Measurements from ENCODE around the gene PSMC5. TPM values are rescaled to one million over a fixed set of nuclear protein-coding genes. Genes with fewer than 3 reads are reported as not detected.
"Not testable (repeated sequence)": the region's sequence is repeated elsewhere in the genome, so short reads cannot be mapped to it uniquely, and the experiment has no call there.

Gene PSMC5
- total RNA-seq, 2 donors from 2014 or later = 59.3 to 105 TPM

GRCh38 chr17:63842173-63842539 lies 14.9 kb downstream of the PSMC5 start:
- H3K4me1 ChIP-seq = peaks cover 3 to 52% of the 10 kb centered on the region in 2 donors
- peaks cover 3% of the 10 kb centered on the region for H3K36me3 ChIP-seq

GRCh38 chr17:63842540-63843386 lies 15.5 kb downstream of the PSMC5 start, which contains the start of gene SMARCD2:
Gene SMARCD2 (minus strand): TSS chr17:63842685. CDS start chr17:63842674, 11 bp downstream.
- peak; percentile 97 for DNase-seq (ENCODE audit: low spot score)
- Histone ChIP-seq H3K27me3 (no peaks in the 10 kb centered on the region), H3K36me3 (no peaks in the 10 kb centered on the region), H3K27ac (peak within 1 kb of the TSS; percentile 90 to 95), H3K4me1 (peaks cover 3 to 46% of the 10 kb centered on the region in 2 donors), H3K4me3 (peak within 1 kb of the TSS; percentile 81 to 84), H3K9me3 (no peaks in the 10 kb centered on the region)
- TF ChIP-seq, protein P1, sequence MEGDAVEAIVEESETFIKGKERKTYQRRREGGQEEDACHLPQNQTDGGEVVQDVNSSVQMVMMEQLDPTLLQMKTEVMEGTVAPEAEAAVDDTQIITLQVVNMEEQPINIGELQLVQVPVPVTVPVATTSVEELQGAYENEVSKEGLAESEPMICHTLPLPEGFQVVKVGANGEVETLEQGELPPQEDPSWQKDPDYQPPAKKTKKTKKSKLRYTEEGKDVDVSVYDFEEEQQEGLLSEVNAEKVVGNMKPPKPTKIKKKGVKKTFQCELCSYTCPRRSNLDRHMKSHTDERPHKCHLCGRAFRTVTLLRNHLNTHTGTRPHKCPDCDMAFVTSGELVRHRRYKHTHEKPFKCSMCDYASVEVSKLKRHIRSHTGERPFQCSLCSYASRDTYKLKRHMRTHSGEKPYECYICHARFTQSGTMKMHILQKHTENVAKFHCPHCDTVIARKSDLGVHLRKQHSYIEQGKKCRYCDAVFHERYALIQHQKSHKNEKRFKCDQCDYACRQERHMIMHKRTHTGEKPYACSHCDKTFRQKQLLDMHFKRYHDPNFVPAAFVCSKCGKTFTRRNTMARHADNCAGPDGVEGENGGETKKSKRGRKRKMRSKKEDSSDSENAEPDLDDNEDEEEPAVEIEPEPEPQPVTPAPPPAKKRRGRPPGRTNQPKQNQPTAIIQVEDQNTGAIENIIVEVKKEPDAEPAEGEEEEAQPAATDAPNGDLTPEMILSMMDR (IDR thresholded peaks at IDR 0.05) = no peak

More at GRCh38 chr17:63842173-63842539, 14.9 kb downstream of the PSMC5 start:
- H3K27me3 ChIP-seq = no peaks in the 10 kb centered on the region
- no peak for DNase-seq (ENCODE audit: low spot score)
- peak overlapping the region; percentile 90 to 95 for H3K27ac ChIP-seq
- TF ChIP-seq, protein P1 (IDR thresholded peaks at IDR 0.05) = no peak
- no peaks in the 10 kb centered on the region for H3K9me3 ChIP-seq
- peak overlapping the region; percentile 81 to 84 for H3K4me3 ChIP-seq

DNA sequence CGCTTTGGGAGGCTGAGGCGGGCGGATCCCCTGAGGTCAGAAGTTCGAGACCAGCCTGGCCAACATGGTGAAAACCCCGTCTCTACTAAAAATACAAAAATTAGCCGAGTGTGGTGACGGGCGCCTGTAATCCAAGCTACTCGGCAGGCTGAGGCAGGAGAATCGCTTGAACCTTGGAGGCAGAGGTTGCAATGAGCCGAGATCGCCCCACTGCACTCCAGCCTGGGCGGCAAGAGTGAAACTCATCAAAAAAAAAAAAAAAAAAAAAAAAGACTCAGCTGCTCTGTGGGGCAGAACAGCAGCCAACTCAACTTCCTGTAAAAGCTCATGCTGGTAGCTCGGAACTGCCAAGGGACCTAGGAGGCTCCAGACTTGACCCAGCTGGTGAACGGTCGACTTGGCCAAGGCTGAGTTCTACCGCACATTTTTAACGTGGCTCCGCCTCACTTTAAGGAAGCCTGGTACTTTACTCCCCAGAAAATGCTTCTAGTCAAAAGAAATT lies 16.2 kb downstream of the PSMC5 start:
- Histone ChIP-seq H3K4me3 (peak overlapping the region; percentile 81 to 84), H3K4me1 (peaks cover 3 to 40% of the 10 kb centered on the region in 2 donors), H3K27ac (peak overlapping the region; percentile 90 to 95)
- H3K9me3 ChIP-seq, H3K36me3 ChIP-seq, H3K27me3 ChIP-seq: not testable (repeated sequence)
- peak; percentile 77 for DNase-seq (ENCODE audit: low spot score)

- H3K4me3 ChIP-seq = peak overlapping the region in 1 of 2 donors; percentile 81
- no peaks in the 10 kb centered on the region for H3K27me3 ChIP-seq
These were observed 16.9 kb downstream of the PSMC5 start for GRCh38 chr17:63843910-63844677.

DNA sequence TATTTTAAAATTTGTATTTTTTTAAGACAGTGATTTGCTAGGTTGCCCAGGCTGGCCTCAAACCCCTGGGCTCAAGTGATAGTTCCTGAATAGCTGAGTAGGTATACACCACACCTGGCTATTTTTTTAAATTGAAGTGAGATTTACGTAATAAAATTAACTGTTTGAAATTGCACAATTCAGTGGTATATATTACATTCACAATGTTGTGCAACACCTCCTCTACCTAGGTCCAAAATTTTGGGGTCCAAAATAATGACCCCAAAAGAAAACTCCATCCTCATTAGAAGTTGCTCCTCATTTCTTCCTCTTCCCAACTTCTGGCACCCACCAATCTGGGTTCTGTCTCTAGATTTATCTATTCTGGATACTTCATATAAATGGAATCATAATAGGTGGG lies 18.3 kb downstream of the PSMC5 start:
- Histone ChIP-seq H3K36me3 (no peaks in the 10 kb centered on the region), H3K9me3 (no peaks in the 10 kb centered on the region), H3K4me1 (peaks cover 3 to 23% of the 10 kb centered on the region in 2 donors), H3K27ac (no peak overlapping the region), H3K4me3 (no peak overlapping the region), H3K27me3 (no peaks in the 10 kb centered on the region)
- TF ChIP-seq, protein P1 (IDR thresholded peaks at IDR 0.05) = no peak
- no peak for DNase-seq (ENCODE audit: low spot score)

More at GRCh38 chr17:63843910-63844677, 16.9 kb downstream of the PSMC5 start:
- H3K27ac ChIP-seq = peak overlapping the region; percentile 90 to 95
- H3K9me3 ChIP-seq = no peaks in the 10 kb centered on the region
- TF ChIP-seq, protein P1 (IDR thresholded peaks at IDR 0.05) = no peak
- H3K4me1 ChIP-seq = peaks cover 3 to 38% of the 10 kb centered on the region in 2 donors
- no peak for DNase-seq (ENCODE audit: low spot score)
- no peaks in the 10 kb centered on the region for H3K36me3 ChIP-seq

Data from right atrium auricular region (tissue), 2 donors.